ENCODE measurements around the gene FAIM2. TPM values are rescaled to one million over a fixed set of nuclear protein-coding genes. Genes with fewer than 3 reads are reported as not detected.

FAIM2 gene
- total and polyA plus RNA-seq, 9 of the 15 experiments (the other 6 are each of a cell fraction or from before 2014, with no cell fraction given), result 0.01 to 0.10 TPM; not detected in 7

DNA sequence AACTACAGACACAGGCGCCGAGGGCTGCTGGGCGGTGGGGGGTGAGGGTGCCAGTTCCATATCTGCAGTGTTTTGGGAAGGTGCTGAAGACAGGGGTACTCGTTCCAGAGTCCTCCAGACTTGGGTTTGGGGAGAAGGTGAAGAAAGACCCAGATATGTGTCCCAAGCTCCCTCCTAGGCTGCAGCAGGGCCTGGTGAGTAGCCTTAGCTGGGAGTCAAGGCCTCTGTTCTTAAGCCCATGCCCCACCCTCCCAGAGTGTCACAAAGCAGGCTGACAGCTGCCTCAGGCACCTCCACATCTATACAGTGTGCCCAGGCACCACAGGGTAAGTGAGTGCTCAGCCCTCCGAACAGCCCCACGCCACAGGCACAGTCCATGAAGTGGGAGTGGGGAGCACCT is 79.7 kb downstream of the FAIM2 start:
- H2AFZ ChIP-seq (ENCODE audit: low read depth, low read length), result no peak overlapping the region
- H4K20me1 ChIP-seq (replicated peaks; ENCODE audit: control insufficient read depth, insufficient read depth, low read length), result peaks cover 10% of the 10 kb centered on the region; the same call in 1 of the 2 replicates
- BruUV-seq (replicated peaks), result no TSS peak
- ChIA-PET CTCF (ENCODE audit: low intra/inter-chr PET ratio) (no interaction called here), POLR2A (no interaction called here)
- H3K27ac ChIP-seq (ENCODE audit: extremely low read depth, low read depth, low read length), result no peak overlapping the region
- no peaks in the 10 kb centered on the region for H3K9me1 ChIP-seq (ENCODE audit: control insufficient read depth, insufficient read depth, low read length)
- H3K4me3 ChIP-seq, result no peak overlapping the region
- FAIRE-seq (no peak), ATAC-seq (no peak), DNase-seq (ENCODE audit: extremely low read depth in 1 of 4, low spot score in 3 of 4) (no peak)
- H3K4me1 ChIP-seq (replicated peaks in 1 of 2; ENCODE audit: control insufficient read depth in 2 of 2, insufficient read depth in 2 of 2, low read length in 2 of 2), result peaks cover 9 to 30% of the 10 kb centered on the region in 2 experiments
- H3K36me3 ChIP-seq (ENCODE audit: control insufficient read depth, insufficient read depth, low read length), result peaks cover 3% of the 10 kb centered on the region; the same call in 1 of the 3 replicates
- TF ChIP-seq BRD9 (IDR thresholded peaks at IDR 0.05; ENCODE audit: low read depth, partially characterized antibody) (no peak), ZFP36 (IDR thresholded peaks at IDR 0.05; ENCODE audit: low read depth, low read length, partially characterized antibody) (no peak), ZNF224 (CRISPR knock-in tag; IDR thresholded peaks at IDR 0.05) (no peak), PBX2 (CRISPR knock-in tag; IDR thresholded peaks at IDR 0.05; ENCODE audit: low read depth) (no peak), PBX2 (tag; conservative IDR thresholded peaks at IDR 0.05; ENCODE audit: low read depth) (no peak), THRB (CRISPR knock-in tag; conservative IDR thresholded peaks at IDR 0.05) (no peak), ZNF121 (CRISPR knock-in tag; conservative IDR thresholded peaks at IDR 0.05) (no peak), KAT8 (IDR thresholded peaks at IDR 0.05; ENCODE audit: low read depth) (no peak)
- in situ Hi-C loops (cut with MboI), result no loop called here
- H3K4me2 ChIP-seq (ENCODE audit: insufficient read depth, low read length), result no peak overlapping the region
- 84% methylated on average over 6 of the region's 6 CpGs for WGBS (ENCODE audit: insufficient coverage, low coverage, missing lambda C conversion rate)
- H3K79me2 ChIP-seq (ENCODE audit: control insufficient read depth, insufficient read depth, low read length), result peaks cover 9% of the 10 kb centered on the region; the same call in 2 of the 3 replicates
- no peaks in the 10 kb centered on the region for H3K9me3 ChIP-seq (replicated peaks; ENCODE audit: control insufficient read depth, insufficient read depth, low read depth, low read length)
- H3K9ac ChIP-seq (ENCODE audit: insufficient read depth in 1 of 2, low read depth in 2 of 2, low read length in 2 of 2), result peak overlapping the region in 1 of 2 experiments; percentile 59; a peak in 1 of 4 replicates
- intact Hi-C loops (cut with micrococcal nuclease), result no loop called here
- no peaks in the 10 kb centered on the region for H3K27me3 ChIP-seq (ENCODE audit: control insufficient read depth in 2 of 2, insufficient read depth in 2 of 2, low read length in 2 of 2)
